Ramos (cell line): ENCODE measurements around the gene CACNA2D2.

Experiments
- in situ Hi-C: fragments of 300-500 bp; cut with MboI; formaldehyde crosslinking; loops from one replicate; pipeline ENCODE4 v1.14.3; 2022; ENCODE audit warnings: low sequenced_read_pairs; ENCODE audit not compliant: unreplicated experiment

CACNA2D2 gene

DNA sequence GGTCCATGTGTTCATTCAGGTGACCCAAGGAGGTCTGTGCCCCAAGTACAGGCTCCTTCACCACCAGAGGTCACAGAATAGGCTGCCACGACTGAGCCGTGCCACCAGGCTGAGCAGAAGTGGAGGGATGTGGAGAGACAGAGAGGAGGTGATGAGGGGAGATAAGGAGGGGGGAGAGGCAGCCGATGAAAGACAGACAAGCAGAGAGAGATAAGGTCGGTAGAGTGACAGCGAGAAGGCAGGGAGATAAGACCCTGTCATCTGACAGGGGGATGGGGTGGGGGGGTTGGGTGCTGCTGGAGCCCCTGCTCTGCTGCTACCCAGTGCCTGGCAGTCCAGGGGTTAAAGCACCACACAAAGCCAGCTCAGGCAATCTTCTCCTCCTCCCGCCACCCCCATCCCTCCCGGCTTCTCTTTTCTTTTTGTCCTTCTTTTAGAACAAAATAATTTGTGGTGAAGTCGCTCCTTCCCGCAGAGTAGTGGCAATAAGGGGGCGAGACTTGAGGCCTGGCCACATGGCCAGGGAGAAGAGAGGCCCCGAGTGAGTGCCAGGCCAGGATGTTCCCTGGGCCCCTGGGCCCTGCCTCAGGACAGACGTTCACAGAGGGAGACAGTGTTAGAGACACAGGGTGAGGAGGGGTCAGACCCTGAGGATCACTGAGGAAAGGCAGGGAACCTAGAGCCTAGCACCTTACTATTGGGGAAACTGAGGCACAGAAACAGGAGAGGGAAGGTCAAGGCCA is 67.9 kb downstream of the CACNA2D2 start:
- in situ Hi-C loops = no loop called here

DNA sequence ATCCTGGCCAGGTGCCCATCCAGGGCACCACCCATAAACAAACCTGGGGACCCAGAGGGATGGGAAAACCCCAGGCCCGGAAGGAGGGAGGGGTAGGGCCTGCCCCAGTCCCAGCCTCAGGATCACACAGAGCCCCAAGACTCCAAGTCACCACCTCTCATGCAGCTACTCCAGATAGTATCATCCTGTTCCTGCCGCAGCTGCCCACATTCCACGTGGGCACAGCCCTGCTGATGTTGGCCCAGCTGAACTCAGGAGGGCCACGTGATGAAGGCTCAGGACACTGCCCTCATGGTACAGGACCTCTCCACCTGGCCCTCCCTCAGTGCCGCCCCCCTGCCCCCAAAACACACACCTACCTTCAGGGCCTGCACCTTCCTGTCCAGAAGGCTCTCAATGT is 69.5 kb downstream of the CACNA2D2 start:
- in situ Hi-C loops = no loop called here

DNA sequence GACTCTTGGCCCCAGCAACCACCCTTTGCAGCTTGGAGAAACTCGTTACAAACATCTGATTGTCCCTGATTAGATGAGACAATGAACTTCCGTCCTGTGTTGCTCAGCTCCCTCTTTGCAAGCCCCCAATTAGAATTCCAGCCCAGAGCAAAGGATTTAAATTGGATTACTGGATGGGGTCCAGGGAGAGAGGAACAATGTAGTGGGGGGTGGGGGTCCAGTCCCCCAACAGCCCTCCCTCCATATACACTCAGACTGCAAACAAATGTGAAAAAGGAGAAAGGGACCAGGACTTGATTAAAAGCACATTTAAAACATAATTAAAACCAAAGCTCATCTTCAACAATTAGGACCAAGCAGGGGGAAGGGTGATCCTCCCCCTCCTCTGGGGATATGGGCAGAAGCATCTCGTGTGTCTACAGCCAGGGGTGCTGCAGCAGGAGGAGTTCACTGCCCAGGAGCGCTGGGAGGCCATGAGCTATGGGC is 72.4 kb downstream of the CACNA2D2 start:
- in situ Hi-C loops = no loop called here

DNA sequence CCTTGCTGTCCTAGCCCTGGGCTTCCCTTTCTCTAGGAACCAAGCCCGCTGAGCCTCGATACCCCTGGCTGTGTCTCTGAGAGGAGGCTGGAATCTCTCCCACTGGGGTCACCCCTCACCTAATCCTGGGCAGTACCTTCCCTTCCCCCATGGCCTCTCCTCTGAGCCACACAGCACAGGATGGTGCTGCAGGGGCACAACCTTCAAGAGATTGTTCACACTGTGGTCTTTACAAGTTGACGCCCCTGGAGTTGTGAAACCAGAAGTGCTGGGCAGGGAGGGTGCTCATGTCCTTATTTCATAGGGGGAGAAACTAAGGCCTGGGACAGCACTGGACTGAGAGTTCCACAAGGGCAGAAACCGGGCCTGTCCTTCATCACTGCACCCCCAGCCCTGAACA is 73.2 kb downstream of the CACNA2D2 start:
- in situ Hi-C loops = no loop called here

DNA sequence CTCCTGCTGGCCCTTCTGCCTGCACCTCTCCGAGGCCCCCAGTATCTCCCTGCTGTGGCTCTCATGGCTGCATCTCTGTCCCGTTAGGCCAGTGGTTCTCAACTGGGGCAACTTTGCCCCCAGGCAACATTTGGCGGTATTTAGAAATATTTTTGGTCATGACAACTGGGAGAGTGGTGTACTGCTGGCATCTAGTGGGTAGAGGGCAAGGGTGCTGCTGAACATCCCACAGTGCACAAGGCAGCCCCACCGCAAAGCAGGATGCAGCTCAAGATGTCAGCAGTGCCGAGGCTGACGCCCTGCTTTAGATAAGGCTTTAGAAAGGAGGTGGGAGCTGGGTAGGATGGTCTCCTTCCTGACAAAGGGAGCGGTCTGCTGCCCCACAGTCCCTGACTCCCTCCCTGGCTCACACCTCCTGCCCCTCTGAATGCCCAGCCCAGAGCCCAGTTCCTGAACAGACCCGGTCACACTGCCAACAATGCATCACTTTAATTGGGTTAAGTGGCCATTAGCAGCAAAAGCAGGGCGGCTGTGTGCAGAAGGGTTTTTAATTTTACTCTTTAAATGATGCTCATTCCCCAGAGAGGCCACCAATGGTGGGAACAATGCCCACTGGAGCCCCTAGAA is 75.3 kb downstream of the CACNA2D2 start:
- in situ Hi-C loops = no loop called here

DNA sequence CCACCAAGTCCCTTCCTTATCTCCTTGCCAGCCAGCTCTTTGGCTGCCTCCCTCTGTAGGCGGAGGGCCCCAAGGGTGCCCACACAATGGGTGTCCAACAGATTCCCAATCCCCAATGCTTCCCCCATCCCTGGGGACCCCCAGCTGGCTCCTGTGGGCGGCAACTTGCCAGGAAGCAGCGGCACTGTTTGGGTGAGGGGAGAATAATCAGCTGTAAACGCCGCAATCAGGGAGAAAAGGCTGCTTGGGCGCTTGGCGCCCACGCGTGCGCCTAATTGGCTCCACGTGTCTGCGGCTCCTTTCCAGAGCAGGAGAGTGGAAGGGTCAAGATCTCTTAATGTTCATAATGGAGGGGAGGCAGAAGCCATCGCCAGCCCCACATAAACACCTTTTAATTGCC is 76.2 kb downstream of the CACNA2D2 start:
- in situ Hi-C loops = no loop called here

DNA sequence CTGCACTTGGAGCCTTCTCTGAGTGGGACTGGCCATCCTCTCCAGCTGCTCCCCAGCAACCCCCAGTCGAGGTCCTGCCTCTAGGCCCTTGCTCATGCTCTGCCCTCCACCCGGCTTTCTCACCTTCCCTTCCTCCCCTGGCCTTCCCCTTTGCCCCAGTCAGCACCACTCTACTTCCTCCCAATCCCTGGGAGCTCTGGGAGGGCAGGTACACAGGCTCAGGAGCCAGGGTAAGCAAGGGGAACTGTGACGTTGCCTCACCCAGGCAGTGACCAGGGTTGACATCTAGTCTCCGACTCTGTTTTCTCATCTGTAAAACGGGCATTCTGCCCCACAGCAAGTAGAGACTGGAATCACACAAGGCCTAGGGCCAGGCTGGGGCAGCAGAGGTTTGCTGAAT is 77.5 kb downstream of the CACNA2D2 start:
- in situ Hi-C loops = no loop called here

DNA sequence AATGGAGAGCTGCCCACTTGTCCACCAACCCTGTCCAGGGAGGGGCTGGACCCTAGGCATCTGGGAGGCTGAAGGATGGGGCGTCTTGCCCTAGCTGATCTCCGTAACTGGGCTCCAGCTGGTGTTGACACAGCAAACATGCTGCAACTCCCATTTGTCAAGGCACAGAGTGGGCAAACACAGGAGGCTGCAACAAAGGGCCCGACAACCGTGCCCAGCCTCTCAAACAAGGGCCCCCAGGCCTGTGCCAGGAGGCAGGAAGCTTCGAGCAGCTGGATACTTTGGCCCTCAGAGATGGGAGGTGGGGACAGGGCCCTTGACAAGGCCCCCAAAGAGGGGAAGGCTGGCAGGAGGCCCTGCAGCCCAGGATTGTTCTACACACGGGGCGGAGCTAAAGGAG is 79.9 kb downstream of the CACNA2D2 start:
- in situ Hi-C loops = no loop called here

DNA sequence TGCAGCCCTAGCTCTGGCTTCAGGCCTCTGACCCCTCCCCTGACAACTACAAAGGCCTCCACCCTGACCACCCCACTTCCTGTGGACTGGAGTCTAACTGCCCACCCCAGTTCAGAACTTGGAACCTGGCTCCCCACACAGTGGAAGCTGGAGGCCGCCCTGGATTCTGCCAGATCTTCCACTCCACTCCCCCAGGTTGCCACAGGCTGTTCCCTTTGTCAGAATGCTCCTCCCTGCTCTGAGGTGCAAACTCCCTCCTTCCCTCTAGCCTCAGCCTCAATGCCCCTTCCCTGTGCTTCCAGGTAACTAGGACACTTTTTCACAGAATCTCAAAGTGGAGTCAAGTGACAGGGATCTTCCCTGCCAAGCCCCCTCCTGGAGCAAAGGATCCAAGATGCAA is 81.3 kb downstream of the CACNA2D2 start:
- in situ Hi-C loops = no loop called here

DNA sequence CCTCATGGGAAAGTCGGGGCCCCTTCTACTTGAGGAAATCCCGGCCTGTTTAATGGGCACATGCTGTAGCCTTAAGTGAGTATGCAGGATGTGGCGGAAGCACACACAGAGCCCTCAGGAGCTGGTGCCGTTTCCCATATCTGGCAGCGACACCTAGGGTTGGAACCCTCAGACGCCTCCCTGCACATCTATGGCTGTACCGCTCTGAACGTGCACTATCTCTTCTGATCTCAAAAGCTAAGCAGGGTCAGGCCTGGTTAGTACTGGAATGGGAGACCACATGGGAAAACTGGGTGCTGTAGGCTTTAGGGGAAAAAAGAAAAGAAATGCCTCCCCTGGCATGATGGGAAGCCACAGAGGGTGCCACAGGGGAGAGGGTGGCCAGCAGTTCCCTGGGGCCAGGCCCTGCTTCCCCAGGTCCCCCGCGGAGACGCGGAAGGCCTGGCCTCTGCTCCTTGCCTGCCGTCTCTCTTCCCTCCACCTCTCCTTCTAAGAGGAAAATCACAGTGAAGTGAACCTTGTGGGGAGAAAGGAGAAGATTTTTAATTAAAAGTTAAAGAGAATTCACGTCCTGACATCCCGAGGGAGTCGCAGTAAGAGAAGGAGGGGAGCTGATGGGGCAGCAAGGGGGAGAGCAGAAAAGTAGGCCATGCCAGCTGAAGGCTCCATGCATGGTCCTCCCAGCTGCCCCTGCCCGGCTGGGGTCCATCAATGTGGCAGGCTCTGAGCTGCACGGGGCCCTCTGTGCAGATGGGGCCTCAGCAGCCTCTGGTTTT is 83.7 kb downstream of the CACNA2D2 start:
- in situ Hi-C loops = no loop called here

DNA sequence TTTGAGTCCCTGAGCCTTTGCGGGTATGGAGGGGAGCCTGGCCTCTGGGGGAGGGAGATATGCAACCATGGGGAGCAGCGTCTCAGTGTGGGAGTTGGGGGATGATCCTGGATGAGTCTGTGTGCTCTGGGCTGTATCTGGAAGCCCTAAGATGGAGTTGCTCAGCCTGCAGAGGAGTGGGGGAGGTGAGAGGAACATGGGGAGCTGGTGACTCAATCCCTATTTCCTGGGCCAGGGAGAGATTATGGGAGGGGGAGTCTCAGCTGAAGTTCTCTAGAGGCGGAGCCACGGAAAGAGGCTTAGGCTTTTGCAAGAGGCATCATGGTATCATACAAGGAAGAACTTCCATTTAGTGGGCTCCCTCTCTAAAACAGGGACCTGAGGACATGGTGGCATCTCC is 84.6 kb downstream of the CACNA2D2 start:
- in situ Hi-C loops = no loop called here

DNA sequence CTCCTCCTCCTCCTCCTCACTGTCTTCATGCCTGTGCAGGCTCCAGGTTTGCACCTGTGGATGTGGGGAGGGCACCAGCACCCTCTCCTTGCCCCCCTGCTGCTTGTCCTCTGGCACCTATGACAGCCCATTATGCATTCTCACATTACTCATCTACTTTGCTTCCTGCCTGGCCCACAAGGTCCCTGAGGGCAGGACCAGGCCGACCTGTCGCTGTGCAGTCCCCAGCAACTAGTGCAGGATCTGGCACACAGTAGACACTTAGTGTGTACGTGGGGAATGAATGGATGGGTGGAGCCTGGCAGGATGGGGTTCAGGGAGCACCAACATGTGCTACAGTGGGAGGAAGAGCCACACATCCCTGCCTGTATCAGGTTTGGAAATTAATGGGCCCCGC is 85.8 kb downstream of the CACNA2D2 start:
- in situ Hi-C loops = no loop called here

DNA sequence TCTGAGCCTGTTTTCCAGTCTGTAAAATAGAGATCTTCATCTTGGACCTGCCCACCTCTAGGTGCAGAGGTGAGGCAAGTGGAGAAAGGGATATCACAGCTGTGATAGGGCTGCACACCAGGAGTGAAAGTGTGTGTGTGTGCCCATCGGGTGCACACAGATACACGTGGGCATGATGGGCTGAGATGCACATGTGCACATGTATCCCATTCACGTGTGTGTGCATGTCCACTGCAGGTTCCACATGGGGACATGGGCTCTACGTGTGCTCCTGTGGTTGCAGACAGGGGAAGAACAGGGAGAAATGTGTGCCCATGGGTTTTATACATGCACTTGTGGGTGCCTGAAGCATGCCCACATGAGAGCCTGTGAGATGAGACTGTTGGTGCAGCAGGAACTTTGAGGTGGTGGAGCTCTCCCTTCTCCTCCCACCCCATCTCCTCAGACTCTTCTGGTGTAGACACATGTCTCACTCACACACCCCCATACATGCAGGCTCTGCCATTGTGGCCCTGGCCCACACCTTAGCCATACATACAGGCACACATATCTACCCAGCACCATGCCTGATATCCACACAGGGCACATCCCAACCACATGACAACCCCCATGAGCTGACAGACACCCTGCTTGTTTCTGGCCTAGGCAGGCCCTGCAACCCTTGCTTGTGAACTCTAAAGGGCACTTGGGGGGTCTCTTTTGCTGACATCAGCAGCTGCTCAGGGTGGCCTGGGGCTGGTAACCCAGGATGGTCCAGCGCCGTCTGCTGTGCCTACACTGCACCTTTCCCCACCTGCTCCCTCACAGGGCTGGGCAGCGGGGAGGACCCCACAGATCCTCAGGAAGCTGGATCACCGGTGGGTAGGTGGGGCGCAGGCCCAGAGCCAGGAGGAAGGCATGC is 86.4 kb downstream of the CACNA2D2 start:
- in situ Hi-C loops = no loop called here

DNA sequence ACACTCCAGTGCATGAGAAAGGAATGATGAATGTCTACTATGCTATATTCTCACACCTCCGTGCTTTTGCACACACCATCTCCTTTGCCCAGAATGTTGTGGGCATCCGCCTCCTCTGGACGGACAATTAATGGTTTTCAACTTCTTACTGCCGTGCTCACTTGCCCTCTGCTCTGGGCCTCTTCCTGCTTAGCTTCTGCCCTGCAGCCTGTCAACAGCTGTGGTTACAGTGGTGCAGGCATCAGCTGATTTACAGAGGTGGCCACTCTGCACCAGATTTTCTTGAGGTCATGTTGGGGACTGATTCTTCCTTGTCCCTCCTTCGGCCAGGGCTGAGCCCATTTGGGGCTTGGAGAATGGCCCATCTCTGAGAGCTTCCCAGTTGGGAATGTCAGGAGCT is 87.6 kb downstream of the CACNA2D2 start:
- in situ Hi-C loops = no loop called here

DNA sequence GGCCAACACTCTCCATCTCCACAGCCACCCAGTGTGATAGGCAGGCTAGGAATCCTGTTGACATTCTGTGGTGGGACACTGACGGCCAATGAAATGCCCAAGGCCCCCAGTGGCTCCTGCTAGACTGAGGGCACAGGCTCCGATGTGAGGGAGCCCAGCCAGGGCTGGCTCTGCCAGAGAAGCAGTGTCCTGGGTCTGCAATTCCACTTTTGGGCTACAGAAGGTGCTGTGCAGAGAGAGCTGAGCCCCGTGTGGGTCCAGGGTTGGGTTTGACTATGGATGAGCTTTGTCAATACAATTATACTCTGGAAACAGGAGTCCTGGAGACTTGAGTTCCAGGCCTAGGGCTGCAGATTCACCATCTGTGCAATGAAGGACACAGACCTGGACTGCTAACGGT is 88.4 kb downstream of the CACNA2D2 start:
- in situ Hi-C loops = no loop called here

DNA sequence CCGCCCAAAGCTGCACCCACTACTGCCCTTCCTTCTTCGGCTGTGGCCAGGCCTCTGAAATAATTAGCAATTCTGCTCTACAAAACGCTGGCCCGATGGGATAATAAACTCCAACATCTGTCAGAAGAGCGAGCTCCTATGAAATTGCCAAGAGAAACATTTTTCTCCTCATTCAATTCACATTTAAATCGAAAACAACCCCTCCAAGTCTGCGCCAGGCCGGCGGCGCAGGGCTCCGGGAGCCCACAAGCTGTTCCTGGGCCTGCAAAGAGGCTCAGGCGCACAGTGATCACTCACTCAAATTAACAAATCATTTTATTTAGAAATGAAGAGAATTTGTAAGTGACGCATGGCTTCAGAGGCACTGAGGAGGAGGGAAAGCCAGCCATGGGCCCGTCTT is 88.8 kb downstream of the CACNA2D2 start:
- in situ Hi-C loops = no loop called here

DNA sequence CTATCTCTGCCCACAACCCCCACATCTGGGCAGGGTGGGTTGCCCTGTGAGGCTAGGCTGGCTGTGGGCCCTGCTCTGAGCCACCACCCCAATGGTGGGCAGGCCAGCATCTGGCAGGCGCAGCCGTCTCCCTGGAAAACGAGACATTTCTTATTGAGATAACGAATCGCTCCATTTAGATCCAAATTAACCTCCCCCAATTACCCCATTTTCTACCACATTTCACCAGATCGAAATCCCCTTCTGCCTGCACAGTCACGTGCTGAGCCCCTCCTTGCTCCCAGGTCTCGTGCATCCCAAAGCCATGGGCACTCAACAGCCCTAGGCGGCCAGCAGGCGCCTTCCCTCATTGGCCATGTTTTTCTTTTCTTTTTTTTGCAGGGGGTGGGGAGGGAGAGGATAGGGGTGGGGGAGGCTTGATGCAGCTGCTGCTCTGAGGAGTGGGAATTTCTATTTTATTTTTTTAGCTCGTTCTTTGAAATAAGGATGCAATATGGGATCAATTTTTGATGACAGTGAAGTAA is 91.1 kb downstream of the CACNA2D2 start:
- in situ Hi-C loops = no loop called here

DNA sequence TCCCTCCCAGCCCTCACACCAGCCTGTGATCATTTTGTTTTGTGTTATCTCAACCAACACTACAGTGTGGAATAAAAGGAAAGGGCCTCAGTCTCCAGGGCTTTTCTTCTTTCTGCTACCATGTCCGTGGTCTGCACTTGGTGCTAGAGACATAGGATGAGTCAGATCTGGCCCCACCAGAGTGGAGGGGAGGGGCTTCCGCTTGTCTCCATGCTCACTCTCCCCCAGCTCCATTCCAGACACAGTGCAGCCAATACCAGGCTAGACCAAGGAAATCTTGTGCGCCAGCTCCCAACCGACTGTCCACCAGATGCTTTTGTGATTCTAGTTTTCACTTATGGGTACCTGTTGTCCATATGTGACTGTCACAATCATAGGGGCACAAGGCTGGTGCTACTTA is 92.2 kb downstream of the CACNA2D2 start:
- in situ Hi-C loops = no loop called here

DNA sequence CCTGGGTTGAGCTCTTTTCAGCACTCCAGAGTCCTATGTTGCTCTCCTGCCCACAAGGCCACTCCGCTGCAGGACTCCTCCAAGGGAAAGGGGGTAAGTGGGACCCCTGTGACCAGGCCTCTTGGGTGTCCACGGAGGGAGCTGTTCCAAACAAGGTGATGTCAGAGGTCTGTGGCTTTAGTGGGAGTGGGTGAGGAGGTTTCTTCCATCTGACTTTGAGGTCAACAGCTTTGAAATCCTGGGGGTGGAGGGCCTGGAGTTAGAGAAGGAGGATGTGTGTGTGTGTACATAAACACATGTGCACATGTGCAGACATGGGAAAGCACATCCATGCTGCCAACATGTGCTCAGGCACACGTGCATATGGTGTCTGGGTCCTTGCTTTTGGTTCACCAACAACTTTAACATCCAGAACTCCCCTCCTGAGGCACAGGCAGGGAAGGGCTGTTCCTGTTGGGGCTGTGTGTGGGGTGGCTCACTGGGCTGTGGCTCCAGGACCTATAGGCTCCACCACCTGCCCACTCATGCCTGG is 92.8 kb downstream of the CACNA2D2 start:
- in situ Hi-C loops = no loop called here

DNA sequence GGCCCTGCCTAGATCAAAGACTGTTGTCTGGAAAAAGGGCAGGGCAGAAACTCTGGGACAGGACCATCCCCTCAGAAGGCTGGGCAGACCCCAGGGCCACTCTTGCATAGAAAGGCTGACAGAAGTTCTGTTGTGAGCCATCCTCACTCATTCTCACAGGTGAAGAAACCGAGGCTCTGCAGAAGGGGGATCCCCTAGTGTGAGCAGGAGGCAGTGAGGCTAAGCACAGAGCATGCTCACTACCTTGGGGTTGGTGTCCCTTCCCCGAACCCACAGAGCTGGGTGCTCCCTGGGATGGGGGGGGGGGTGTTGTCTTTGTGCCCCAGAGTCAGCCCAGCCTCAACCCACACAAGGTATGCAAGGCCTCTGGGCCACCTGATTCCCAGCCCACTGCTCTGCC is 93.2 kb downstream of the CACNA2D2 start:
- in situ Hi-C loops = no loop called here
